Glutamatergic neuron (in vitro differentiated cells): ENCODE data around the gene BRSK2. TPM values are rescaled to one million over a fixed set of nuclear protein-coding genes. Genes with fewer than 3 reads are reported as not detected.

Experiments
- DNase-seq: peaks from one replicate; pipeline ENCODE4 v3.0.0; 2022
- H3K27ac Mint-ChIP-seq: one replicate; pipeline ENCODE4 v1.8.0; 2020; ENCODE audit warnings: mild to moderate bottlenecking, mixed read lengths, inconsistent platforms; ENCODE audit not compliant: unreplicated experiment
- H3K27me3 Mint-ChIP-seq: one replicate; pipeline ENCODE4 v1.8.0; 2020; ENCODE audit warnings: mild to moderate bottlenecking, moderate library complexity, mixed read lengths, inconsistent platforms; ENCODE audit not compliant: unreplicated experiment
- H3K36me3 Mint-ChIP-seq: one replicate; pipeline ENCODE4 v1.8.0; 2020; ENCODE audit warnings: mild to moderate bottlenecking, mixed read lengths, inconsistent platforms; ENCODE audit not compliant: unreplicated experiment
- H3K4me1 Mint-ChIP-seq: one replicate; pipeline ENCODE4 v1.8.0; 2020; ENCODE audit warnings: mild to moderate bottlenecking, low read depth, mixed read lengths, inconsistent platforms; ENCODE audit not compliant: unreplicated experiment
- H3K4me3 Mint-ChIP-seq: one replicate; pipeline ENCODE4 v1.8.0; 2020; ENCODE audit warnings: mild to moderate bottlenecking, mixed read lengths, inconsistent platforms; ENCODE audit not compliant: unreplicated experiment
- H3K9me3 Mint-ChIP-seq: one replicate; pipeline ENCODE4 v1.8.0; 2020; ENCODE audit warnings: mild to moderate bottlenecking, moderate library complexity, mixed read lengths, inconsistent platforms; ENCODE audit not compliant: unreplicated experiment
- CTCF ChIP-seq: fragments of 200-600 bp; sonication (generic); IDR thresholded peaks from one replicate; pipeline ENCODE4 v1.5.0; 2021; ENCODE audit not compliant: partially characterized antibody, unreplicated experiment
- total RNA-seq: library from RNA; stranded (reverse); fragmentation: NEBNext Ultra II Directional; extraction: Animal tissue kit (Norgen Biotek cat#: 25700); gene quantifications from one replicate; pipeline ENCODE4 v1.2.1, GENCODE V29; 2021; ENCODE audit not compliant: unreplicated experiment

Gene BRSK2
- total RNA-seq, 1 donor from 2014 or later = 207 TPM

DNA sequence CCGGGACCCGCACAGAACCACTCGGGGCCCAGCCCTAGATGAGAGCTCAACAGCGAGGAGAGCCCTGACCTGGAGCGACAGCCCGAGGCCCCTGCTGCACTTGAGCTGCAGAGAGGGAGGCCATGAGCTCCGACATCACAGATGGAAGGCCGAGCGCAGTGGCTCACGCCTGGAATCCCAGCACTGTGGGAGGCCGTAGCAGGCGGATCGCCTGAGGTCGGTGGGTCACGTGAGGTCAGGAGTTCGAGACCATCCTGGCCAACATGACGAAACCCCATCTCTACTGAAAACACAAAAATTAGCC, 13.8 kb upstream of the BRSK2 start:
- H3K27ac Mint-ChIP-seq = no peak overlapping the region
- peaks cover 2% of the 10 kb centered on the region for H3K27me3 Mint-ChIP-seq
- H3K4me1 Mint-ChIP-seq = no peaks in the 10 kb centered on the region
- no peak for TF ChIP-seq CTCF
- no peak overlapping the region for H3K4me3 Mint-ChIP-seq
- H3K9me3 Mint-ChIP-seq = peaks cover 3% of the 10 kb centered on the region
- no peak for DNase-seq
- peaks cover 6% of the 10 kb centered on the region for H3K36me3 Mint-ChIP-seq

DNA sequence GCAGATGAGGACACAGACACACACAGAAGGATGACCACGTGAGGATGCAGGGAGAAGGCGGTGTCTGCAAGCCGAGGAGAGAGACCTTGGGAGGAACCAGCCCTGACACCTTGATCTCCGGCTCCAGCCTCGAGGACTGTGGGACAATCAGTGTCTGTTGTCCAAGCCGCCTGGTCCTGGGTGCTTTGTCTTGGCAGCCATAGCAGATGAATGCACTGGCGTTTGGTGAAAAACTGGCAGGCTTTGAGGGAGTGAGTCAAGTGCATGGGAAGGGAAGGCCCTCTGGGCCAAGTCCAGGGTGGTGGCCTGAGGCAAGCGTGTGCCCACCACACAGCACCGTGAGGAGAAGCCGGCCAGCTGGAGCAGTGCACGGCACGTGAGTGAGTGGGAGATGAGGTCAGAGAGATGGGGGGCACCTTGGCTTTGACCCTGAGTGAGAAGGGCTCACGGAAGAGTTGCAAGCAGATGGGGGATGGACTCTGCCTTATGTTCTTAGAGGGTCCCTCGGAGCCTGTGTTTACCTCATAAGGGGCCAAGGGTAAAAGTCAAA, 12.4 kb upstream of the BRSK2 start:
- Mint-ChIP-seq H3K27ac (peak overlapping the region; percentile 1), H3K9me3 (peaks cover 5% of the 10 kb centered on the region), H3K4me1 (peaks cover 4% of the 10 kb centered on the region), H3K4me3 (no peak overlapping the region), H3K36me3 (peaks cover 6% of the 10 kb centered on the region), H3K27me3 (peaks cover 2% of the 10 kb centered on the region)
- DNase-seq = no peak
- no peak for TF ChIP-seq CTCF

DNA sequence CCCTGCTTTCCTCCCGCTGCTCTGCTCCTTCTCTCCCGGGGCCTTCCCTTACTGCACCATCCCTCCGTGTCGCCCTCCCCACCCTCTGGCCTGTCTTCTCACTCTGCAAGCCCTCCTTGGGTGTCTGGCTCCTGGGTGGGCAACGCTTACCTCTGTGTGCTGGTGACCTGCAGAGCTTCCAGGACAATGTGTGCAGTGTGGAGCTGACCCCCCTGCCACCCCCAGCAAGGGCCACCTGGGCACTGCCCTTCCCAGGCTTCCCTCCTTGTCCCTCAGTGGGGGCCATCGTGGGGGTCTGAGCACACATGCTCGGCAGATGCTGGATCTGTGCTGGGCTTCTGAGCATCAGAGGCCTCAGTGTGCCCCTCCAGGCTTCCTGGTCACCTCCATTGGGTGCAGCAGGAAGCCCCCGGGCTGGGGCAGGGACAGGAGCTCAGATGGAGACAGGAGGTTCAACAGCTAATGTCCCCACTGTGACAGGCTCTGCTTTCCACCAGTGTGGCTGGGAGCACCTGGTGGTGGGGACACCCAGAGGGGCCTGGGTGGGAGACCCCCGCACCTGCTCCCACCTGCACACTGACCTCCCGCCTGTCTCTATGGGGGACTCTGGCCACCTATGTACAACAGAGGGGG, 7.8 kb upstream of the BRSK2 start:
- Mint-ChIP-seq H3K4me3 (no peak overlapping the region), H3K9me3 (peaks cover 1% of the 10 kb centered on the region), H3K27me3 (peaks cover 5% of the 10 kb centered on the region), H3K27ac (peak overlapping the region; percentile 28), H3K36me3 (no peaks in the 10 kb centered on the region), H3K4me1 (peaks cover 4% of the 10 kb centered on the region)
- no peak for TF ChIP-seq CTCF
- DNase-seq = no peak

- Mint-ChIP-seq H3K9me3 (peaks cover 3% of the 10 kb centered on the region), H3K4me1 (peaks cover 4% of the 10 kb centered on the region), H3K27ac (peak overlapping the region; percentile 48), H3K36me3 (no peaks in the 10 kb centered on the region), H3K27me3 (peaks cover 7% of the 10 kb centered on the region), H3K4me3 (no peak overlapping the region)
- no peak for TF ChIP-seq CTCF
- no peak for DNase-seq
Measured at GRCh38 chr11:1382429-1382828, 7.3 kb upstream of the BRSK2 start.

- Mint-ChIP-seq H3K36me3 (no peaks in the 10 kb centered on the region), H3K4me3 (peak overlapping the region; percentile 65), H3K9me3 (peaks cover 6% of the 10 kb centered on the region), H3K27ac (peak overlapping the region; percentile 92), H3K27me3 (peaks cover 5% of the 10 kb centered on the region), H3K4me1 (peaks cover 4% of the 10 kb centered on the region)
- no peak for TF ChIP-seq CTCF
- DNase-seq = peak; percentile 78
Measured at GRCh38 chr11:1382831-1383607, 6.7 kb upstream of the BRSK2 start.
